HG02840 (cell line): ENCODE results near the gene HOMER1.
"Not testable (repeated sequence)": the region's sequence is repeated elsewhere in the genome, so short reads cannot be mapped to it uniquely, and the experiment has no call there.

Experiments
- ATAC-seq: cut with Tn5 transposase; IDR thresholded peaks from one replicate; pipeline ENCODE4 v1.9.1; 2021; ENCODE audit warnings: mild to moderate bottlenecking, moderate library complexity, moderate number of reproducible peaks; ENCODE audit not compliant: unreplicated experiment, low FRiP score

The HOMER1 gene

GRCh38 chr5:79517601-79518000, 3.7 kb upstream of the HOMER1 start:
- ATAC-seq: no peak

GRCh38 chr5:79516986-79517385, 3.1 kb upstream of the HOMER1 start:
- no peak for ATAC-seq

- not testable (repeated sequence) for ATAC-seq
These were observed 2.4 kb upstream of the HOMER1 start for GRCh38 chr5:79516331-79516730.

- peak; percentile 81 for ATAC-seq
These were observed 614 bp upstream of the HOMER1 start for GRCh38 chr5:79514391-79515105.

- ATAC-seq: no peak
These were observed 628 bp downstream of the HOMER1 start for GRCh38 chr5:79513308-79513703.

DNA sequence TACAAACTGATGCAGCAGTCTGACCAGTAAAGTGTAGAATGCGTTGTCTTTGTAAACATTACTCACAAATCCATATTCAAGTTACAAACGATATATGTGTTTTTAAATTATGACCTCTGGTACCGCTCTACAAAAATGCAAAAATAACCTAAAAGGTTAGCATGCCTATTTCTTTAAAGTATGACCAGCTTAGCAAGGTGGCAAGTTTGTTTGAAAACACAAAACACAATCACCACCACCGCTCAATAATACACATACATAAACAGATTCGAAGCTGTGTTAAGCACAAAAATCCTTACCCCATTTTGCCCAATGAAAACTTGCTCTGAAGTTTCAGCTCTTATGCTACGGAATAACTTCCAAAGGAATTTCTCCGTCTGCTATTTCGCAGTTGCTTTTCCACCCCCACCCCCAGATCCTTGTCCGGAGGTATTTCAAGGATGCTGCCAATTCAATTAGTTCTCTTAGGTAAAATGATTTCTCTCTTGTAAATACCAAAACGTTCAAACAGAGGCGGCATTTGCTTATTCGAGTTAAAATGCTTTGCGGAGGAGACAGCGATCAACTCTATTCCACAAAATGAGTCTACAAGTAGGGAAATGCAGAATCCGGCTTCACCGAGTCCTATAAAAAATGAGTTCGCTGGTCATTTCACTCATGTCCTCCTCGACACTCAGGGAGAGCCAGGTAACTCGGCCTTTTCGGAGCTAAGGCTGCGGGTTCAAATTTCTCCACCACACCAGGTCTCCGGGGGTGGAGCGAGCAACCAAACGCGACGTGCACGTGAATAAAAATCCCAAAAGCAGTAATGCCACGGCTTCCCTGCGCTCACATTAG, 1.2 kb downstream of the HOMER1 start:
- no peak for ATAC-seq

DNA sequence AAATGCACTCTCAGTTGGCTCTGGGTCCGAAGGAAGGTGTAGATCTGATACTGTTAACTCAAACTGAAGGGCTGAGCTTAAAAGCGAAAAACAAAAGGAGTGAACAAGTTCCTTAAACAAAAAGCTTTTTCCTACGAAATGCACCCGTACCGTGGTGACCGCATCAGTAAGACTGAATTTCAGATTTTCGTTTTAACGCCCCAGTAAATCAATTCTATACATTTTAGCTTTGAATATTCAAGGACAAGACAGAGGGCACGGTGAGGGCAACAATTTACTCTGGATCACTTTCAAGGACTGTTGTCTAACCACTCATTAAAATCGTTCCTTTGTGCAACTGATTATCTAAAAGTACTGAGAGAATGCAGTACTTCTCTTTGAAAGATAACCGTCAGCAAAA, 1.9 kb downstream of the HOMER1 start:
- no peak for ATAC-seq

GRCh38 chr5:79510638-79511037, 3.3 kb downstream of the HOMER1 start:
- no peak for ATAC-seq

DNA sequence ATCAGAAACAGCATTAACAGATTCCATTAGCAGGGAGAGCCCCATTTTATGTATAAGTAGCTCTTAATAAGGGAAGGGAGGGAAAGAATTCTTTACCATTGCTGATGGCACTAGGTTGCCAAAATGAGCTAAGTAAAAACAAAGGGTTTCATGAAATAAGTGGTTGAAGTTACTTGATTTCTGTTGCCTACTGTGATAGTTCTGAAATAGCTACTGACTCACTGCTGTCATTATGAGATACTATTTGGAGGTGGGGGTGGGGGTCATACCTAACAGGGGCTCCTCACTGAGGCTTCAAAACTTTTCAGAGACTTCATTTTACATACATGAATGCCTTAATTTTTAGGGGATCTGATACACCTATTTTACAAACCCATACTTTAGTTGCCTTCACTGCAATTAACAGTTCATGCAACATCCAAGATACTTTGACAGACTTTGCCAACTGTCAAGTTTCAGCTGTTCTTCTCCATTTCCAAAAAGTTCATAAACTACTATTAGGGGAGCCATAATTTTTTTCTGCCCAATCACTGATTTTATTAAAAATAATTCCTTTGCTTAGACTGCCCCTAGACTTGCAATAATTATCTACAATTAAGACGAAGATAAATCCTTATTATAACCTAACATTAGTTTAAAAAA, 4.6 kb downstream of the HOMER1 start:
- no peak for ATAC-seq

DNA sequence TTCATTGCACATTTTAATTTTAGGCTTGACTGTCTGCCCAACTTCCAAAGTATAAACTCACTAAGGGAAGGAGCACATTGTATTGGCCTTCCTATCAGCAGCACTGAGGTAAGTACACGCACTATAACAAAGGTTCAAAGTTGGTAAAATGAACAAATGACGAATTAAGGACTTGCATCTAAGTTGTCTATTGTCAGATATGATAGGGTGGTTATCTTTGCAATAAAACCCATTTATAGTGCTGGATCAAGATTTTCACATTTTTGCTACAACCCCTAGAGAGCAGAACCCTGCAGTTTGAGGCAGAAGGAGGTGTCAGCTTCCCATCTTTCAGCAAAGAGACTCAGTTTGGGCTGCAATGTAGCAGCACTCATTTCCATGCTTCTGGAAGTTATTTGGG, 5.1 kb downstream of the HOMER1 start:
- no peak for ATAC-seq

DNA sequence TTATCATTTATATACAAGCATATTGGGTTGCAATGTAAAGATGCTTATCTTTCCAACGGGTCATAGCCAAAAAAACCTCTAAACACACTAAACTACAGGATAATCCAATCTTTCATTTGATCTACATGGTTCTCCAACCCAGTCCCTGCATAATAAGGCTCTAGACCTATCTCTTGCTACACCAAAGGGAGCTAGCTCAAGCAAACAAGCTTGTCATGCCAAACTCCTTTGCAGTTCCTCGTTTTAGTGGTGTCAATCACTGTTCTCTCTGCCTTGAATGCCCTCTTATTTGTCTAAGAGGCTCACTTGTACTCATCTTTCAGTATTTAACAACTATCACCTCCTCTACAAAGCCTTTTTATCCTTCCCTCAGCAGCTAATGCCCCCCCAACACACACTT, 5.6 kb downstream of the HOMER1 start:
- no peak for ATAC-seq

- ATAC-seq: no peak
These were observed 6.4 kb downstream of the HOMER1 start for GRCh38 chr5:79507251-79508205.

DNA sequence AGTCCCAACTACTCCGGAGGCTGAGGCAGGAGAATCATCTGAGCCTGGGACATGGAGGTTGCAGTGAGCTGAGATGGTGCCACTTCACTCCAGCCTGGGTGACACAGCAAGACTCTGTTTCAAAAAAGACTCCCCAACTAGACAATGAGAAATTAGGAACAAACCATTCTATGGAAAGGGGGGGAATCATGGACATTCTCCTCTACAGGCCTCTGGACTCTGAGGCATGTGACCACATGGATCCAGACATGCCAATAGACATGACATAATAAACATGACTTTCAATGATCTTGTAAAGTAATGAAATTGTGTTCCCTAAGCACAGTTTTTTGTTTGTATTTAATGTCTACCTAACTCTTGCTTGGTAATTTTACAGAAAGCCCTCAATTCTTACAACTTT, 8.8 kb downstream of the HOMER1 start:
- no peak for ATAC-seq

GRCh38 chr5:79503794-79504495, 10.0 kb downstream of the HOMER1 start:
- no peak for ATAC-seq

DNA sequence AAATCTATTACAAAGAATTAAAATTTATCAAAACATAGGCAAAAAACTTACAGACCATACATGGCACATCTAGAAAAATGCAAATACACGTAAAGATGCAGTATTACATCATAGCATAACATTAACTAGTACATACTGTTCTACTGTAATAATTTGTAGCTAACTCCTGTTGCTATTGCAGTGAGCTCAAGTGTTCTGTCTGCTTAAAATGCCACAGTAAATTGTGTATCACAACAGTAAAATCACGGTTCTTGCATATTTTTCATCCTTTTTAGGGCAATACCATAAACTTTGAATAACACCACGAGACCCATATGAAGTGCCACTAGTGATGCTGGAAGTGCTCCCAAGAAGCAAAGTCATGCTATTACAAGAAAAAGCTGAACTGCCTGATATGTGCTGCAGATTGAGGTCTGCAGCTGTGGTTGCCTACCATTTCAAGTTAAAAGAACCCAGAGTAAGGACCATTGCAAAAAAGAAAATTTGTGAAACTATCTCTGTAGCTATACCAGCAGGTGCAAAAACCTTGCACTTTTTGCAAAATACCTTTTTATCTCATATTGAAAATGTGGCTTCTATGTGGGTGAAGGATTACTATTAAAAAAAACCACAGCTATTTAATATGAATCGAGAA, 14.2 kb downstream of the HOMER1 start:
- ATAC-seq: no peak

GRCh38 chr5:79495311-79495710, 18.6 kb downstream of the HOMER1 start:
- no peak for ATAC-seq

- ATAC-seq: no peak
These were observed 20.2 kb downstream of the HOMER1 start for GRCh38 chr5:79493596-79494345.

DNA sequence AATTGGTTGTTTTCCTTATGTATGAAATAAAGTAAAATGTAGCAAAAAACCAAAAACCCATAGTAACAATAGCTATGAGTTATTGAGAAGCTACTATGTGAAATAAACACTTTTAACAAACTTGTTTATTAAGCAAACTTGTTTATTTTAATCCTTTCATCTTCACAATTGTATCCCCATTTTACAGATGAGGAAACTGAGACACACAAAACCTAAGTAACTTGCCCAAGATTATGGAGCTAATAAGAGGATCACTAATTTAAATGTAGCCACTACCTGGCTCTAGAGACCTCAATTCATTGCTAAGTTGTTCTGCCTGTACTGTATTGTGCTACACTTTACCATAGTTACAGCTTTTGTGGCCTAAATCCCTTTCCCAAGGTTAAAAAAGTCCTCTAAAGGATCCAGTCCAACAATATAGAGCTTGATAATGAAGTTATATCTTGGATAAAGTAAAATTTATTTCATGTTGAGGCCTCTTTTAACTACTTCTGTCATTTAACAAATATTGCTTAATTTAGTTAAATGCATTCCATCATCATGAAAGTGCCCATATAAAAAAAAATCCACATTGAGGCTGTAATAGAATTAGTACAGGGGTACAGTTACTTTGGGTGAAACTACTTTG, 22.1 kb downstream of the HOMER1 start:
- no peak for ATAC-seq
